GM12892 (cell line): ENCODE data around the gene LRRTM2.

ENCODE experiments used
- DNase-seq: peaks from one replicate; pipeline ENCODE4 v3.0.0; 2011; ENCODE audit not compliant: insufficient read length
- FAIRE-seq: peaks from 2 replicates; lab custom pipeline; 2011; peaks lifted over from hg19 to GRCh38; lab: Jason Lieb, UNC
- POLR2A ChIP-seq: IDR thresholded peaks from 2 replicates; pipeline ENCODE4 v1.6.1; 2011; ENCODE audit warnings: low read depth, low read length, control low read depth
- POLR2AphosphoS5 ChIP-seq: IDR thresholded peaks from 2 replicates; pipeline ENCODE4 v1.6.1; 2011; ENCODE audit warnings: low read depth, low read length, control low read depth
- TAF1 ChIP-seq: IDR thresholded peaks from 2 replicates; pipeline ENCODE4 v1.6.1; 2011; ENCODE audit warnings: low read depth, mild to moderate bottlenecking, control low read depth, low read length, borderline replicate concordance

The LRRTM2 gene

GRCh38 chr5:138905541-138905940, 30.4 kb upstream of the LRRTM2 start:
- FAIRE-seq (no peak), DNase-seq (no peak)
- TF ChIP-seq POLR2AphosphoS5 (no peak), POLR2A (no peak), TAF1 (no peak)

GRCh38 chr5:138903130-138903775, 28.1 kb upstream of the LRRTM2 start:
- DNase-seq (no peak), FAIRE-seq (no peak)
- TF ChIP-seq POLR2AphosphoS5 (no peak), POLR2A (no peak), TAF1 (no peak)

GRCh38 chr5:138901716-138902115, 26.6 kb upstream of the LRRTM2 start:
- no peak for DNase-seq
- FAIRE-seq, result no peak
- TF ChIP-seq POLR2A, result no peak
- TF ChIP-seq POLR2AphosphoS5, result no peak
- TF ChIP-seq TAF1, result no peak

- DNase-seq (no peak), FAIRE-seq (no peak)
- no peak for TF ChIP-seq POLR2A
- no peak for TF ChIP-seq TAF1
- no peak for TF ChIP-seq POLR2AphosphoS5
Observed at GRCh38 chr5:138900281-138900965, 25.3 kb upstream of the LRRTM2 start.

GRCh38 chr5:138898742-138899141, 23.6 kb upstream of the LRRTM2 start:
- TF ChIP-seq POLR2A (no peak), POLR2AphosphoS5 (no peak), TAF1 (no peak)
- FAIRE-seq (no peak), DNase-seq (no peak)

GRCh38 chr5:138898299-138898698, 23.2 kb upstream of the LRRTM2 start:
- FAIRE-seq, result no peak

GRCh38 chr5:138895918-138896317, 20.8 kb upstream of the LRRTM2 start:
- no peak for TF ChIP-seq TAF1
- TF ChIP-seq POLR2A, result no peak
- no peak for TF ChIP-seq POLR2AphosphoS5

More at GRCh38 chr5:138898299-138898698, 23.2 kb upstream of the LRRTM2 start:
- TF ChIP-seq TAF1 (no peak), POLR2AphosphoS5 (no peak), POLR2A (no peak)
- no peak for DNase-seq

GRCh38 chr5:138890644-138891043, 15.5 kb upstream of the LRRTM2 start:
- TF ChIP-seq TAF1, result no peak
- TF ChIP-seq POLR2AphosphoS5, result no peak
- no peak for TF ChIP-seq POLR2A
- DNase-seq (no peak), FAIRE-seq (no peak)

More at GRCh38 chr5:138895918-138896317, 20.8 kb upstream of the LRRTM2 start:
- DNase-seq (no peak), FAIRE-seq (no peak)

- no peak for FAIRE-seq
- TF ChIP-seq POLR2A, result no peak
- TF ChIP-seq POLR2AphosphoS5, result no peak
- TF ChIP-seq TAF1, result no peak
- DNase-seq, result no peak
Observed at GRCh38 chr5:138889994-138890393, 14.9 kb upstream of the LRRTM2 start.

GRCh38 chr5:138884554-138884953, 9.4 kb upstream of the LRRTM2 start:
- TF ChIP-seq POLR2A (no peak), TAF1 (no peak), POLR2AphosphoS5 (no peak)
- DNase-seq (no peak), FAIRE-seq (no peak)

GRCh38 chr5:138884094-138884493, 9.0 kb upstream of the LRRTM2 start:
- DNase-seq, result no peak
- TF ChIP-seq TAF1, result no peak
- no peak for TF ChIP-seq POLR2A
- TF ChIP-seq POLR2AphosphoS5, result no peak
- FAIRE-seq, result no peak

- DNase-seq (no peak), FAIRE-seq (no peak)
- TF ChIP-seq POLR2A, result no peak
- no peak for TF ChIP-seq POLR2AphosphoS5
- no peak for TF ChIP-seq TAF1
Observed at GRCh38 chr5:138883211-138883610, 8.1 kb upstream of the LRRTM2 start.
